Spleen (tissue), 7 donors: ENCODE measurements around the gene EHD4.

Experiments used
- POLR2A ChIP-seq, 3 donors: fragments of 450-650 bp; IDR thresholded peaks; one replicate each; pipeline ENCODE4 v1.5.1; 2017; ENCODE audit warnings: antibody characterized with exemption in 3 of 3, mild to moderate bottlenecking in 1 of 3
- TF ChIP-seq, protein P1 (sequence below), 11 experiments: fragments of 200-600 bp in 7 of 11; fragments of 450-650 bp in 4 of 11; sonication (generic) in 4 of 11; IDR thresholded peaks in 8 of 11; conservative IDR thresholded peaks in 3 of 11; 1 replicate in 7 of 11; 2 replicates in 4 of 11; pipeline versions ENCODE4 v1.4.0 to v1.8.0; 2016 to 2021; ENCODE audit warnings: antibody characterized with exemption in 11 of 11, inconsistent platforms in 4 of 11, mild to moderate bottlenecking in 1 of 11
- donor health status: DM: no; HTN: no; CAD: no; lungs with moderate emphysema.
- donor health status: DM: no; HTN: no; CAD: no.
- donor health status: DM: no; HTN: no; CAD: no.

DNA sequence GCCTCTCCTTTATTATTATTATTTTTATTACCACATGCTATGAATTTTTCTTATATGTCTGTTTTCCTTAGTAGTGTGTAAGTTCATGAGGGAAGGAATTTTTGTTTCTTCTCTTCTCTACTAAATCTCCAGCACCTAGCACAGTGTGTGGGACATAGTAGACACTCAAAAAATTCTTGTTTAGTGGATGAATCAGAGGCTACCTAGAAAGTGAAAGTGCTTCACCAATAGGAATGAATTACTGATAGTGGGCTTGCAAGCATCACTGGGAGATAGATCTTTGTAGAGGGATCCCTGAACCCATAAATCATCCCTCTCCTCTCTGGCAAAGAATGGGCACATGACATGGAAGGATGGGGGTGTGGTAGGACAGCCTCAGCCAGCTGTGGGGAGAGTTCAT lies 87.0 kb downstream of the EHD4 start:
- TF ChIP-seq POLR2A (IDR thresholded peaks at IDR 0.05), result no peak
- TF ChIP-seq, protein P1, sequence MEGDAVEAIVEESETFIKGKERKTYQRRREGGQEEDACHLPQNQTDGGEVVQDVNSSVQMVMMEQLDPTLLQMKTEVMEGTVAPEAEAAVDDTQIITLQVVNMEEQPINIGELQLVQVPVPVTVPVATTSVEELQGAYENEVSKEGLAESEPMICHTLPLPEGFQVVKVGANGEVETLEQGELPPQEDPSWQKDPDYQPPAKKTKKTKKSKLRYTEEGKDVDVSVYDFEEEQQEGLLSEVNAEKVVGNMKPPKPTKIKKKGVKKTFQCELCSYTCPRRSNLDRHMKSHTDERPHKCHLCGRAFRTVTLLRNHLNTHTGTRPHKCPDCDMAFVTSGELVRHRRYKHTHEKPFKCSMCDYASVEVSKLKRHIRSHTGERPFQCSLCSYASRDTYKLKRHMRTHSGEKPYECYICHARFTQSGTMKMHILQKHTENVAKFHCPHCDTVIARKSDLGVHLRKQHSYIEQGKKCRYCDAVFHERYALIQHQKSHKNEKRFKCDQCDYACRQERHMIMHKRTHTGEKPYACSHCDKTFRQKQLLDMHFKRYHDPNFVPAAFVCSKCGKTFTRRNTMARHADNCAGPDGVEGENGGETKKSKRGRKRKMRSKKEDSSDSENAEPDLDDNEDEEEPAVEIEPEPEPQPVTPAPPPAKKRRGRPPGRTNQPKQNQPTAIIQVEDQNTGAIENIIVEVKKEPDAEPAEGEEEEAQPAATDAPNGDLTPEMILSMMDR (IDR thresholded peaks at IDR 0.05 in 8 of 11, conservative IDR thresholded peaks at IDR 0.05 in 3 of 11), result no peak
